GM19438 (cell line): ENCODE results near the gene BRMS1.
"Not testable (repeated sequence)": the region's sequence is repeated elsewhere in the genome, so short reads cannot be mapped to it uniquely, and the experiment has no call there.

Experiments used
- ATAC-seq: cut with Tn5 transposase; IDR thresholded peaks from one replicate; pipeline ENCODE4 v1.9.1; 2021; ENCODE audit warnings: low read depth; ENCODE audit not compliant: unreplicated experiment

The BRMS1 gene

GRCh38 chr11:66326261-66327111, 18.4 kb downstream of the BRMS1 start:
- ATAC-seq = no peak

DNA sequence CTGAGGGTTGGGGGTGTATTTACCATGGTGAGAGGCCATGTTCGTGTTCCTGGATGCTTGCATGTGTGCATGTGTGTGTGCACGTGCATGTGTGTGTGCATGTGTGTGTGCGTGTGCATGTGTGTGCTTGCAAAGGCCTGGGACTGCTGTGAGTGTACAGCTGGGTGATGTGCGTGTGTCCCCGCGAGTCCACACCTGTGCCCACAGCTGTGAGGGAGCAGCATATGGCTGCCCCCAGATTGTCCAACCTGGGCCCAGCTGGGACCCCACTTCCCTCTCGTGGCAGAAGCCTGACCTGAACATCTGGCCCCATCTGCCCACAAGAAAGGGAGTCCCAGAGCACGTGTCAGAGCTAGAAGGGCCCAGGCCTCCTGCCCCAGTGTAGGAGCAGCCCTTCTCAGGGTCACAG, 19.6 kb downstream of the BRMS1 start:
- no peak for ATAC-seq

- no peak for ATAC-seq
Measured at GRCh38 chr11:66324664-66325063, 20.2 kb downstream of the BRMS1 start.

DNA sequence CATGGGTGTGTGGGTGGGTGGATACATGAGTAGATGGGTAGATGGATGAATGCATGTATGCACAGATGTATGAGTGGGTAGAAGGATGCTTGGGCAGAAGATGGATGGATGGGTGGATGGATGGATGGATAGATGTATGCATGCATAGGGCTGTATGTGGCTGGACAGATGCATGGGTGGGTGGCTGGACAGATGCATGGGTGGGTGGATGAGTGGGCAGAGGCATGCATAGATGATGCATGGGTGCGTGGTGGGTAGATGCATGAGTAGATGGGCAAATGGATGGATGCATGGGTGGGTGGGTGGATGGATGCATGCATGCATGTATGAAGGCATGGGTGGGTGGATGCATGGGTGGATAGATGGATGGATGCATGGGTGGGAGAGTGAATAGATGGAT, 21.2 kb downstream of the BRMS1 start:
- no peak for ATAC-seq

DNA sequence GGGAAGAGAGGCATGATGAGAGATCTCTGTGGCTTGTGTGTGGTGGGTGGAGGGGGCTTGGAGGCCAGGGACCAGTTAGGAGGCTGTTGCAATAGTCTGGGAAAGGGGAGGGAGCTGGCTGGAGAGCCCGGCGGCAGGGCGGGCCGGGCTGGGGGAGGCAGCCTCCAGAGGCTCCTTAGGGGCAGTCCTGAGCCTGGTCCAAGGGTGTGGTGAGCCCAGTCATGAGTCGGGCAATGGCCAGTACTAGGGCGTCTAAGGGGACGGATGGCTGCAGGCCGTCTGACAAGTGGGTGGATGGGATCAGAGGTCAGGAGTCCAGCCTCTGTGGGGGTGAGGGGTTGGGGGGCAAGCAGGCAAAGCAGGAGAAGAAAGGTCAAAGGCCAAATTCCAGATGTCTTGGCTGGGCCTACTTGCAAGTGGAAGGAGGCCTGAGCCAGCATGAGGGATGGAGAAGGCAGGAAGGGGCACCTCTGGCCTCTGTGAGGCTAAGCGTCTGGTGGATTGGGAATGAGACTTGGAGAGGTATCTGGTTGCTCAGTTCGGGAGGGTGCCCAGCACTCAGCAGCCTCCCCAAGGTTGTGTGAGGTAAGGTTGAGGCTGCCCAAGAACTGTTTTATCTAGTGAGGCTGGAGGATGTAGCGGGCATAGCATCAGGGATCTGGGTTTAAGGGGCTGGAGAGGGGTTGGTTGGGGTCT, 22.0 kb downstream of the BRMS1 start:
- ATAC-seq = no peak

DNA sequence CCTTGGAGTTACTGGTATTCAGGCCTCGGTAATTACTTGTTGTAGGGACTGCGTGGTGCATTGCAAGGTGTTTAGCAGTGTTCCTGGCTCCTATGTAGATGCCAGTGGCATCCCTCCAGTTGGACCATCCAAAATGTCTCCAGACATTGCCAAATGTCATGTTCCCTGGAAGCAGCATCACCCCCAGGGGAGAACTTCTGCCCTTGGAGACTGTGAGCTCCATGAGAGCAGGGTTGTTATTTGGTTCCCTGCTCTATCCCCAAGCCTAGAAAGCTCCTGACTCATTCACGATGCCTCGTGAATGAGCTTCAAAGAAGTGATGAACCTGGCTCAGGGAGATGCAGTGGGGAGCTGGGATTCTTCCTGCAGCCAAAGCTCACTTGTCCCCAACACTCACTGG, 23.3 kb downstream of the BRMS1 start:
- no peak for ATAC-seq

DNA sequence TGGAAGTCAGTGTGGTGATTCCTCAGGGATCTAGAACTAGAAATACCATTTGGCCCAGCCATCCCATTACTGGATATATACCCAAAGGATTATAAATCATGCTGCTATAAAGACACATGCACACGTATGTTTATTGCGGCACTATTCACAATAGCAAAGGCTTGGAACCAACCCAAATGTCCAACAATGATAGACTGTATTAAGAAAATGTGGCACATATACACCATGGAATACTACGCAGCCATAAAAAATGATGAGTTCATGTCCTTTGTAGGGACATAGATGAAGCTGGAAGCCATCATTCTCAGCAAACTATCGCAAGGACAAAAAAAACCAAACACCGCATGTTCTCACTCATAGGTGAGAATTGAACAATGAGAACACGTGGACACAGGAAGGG, 24.2 kb downstream of the BRMS1 start:
- not testable (repeated sequence) for ATAC-seq

- ATAC-seq = not testable (repeated sequence)
Measured at GRCh38 chr11:66320289-66320688, 24.6 kb downstream of the BRMS1 start.

- no peak for ATAC-seq
Measured at GRCh38 chr11:66318600-66318970, 26.3 kb downstream of the BRMS1 start.

GRCh38 chr11:66317723-66318599, 26.9 kb downstream of the BRMS1 start:
- no peak for ATAC-seq

DNA sequence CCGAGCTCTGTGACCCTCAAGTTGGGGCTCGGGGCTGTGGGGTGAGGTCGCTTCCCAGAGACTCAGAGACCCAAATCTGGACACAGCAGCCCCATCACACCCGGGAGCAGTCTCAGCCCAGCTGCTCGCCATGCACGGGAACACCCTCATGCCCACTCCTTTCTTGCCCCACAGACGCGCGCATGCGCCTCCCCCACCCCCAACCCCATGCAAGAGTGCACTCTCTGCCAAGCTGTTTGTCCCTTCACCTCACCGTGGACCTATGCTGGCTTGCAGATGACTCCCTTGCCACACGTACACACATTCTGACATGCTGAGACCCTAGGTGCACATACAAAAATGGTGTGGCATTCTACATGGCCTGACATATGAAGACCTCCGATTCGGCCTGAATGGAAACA, 27.6 kb downstream of the BRMS1 start:
- ATAC-seq = no peak

DNA sequence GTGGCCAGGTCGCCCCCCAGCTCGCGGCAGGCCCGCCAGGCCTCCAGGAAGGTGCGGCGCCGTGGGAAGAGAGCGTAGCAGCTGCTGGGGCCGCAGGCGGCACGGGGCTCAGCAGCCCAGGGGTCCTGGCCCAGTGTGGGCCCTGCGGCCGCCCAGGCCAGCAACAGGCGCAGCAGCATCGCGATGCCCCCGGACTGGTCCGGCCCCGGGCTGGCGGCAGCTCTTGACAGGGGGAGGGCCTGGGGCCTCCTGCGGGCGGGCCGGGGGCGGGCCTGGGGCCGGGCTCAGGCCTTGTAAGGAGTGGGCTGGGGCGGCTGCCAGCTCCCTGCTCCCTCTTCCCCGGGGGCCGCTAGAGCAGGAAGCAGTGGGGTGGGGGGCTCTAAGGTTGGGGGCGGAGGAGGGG, 28.1 kb downstream of the BRMS1 start, which contains the start of gene CD248:
Gene CD248, minus strand, starts transcription at position 196 of the 403 bp plus-strand sequence. Its CDS starts 17 bp downstream, at position 179.
- ATAC-seq = no peak

DNA sequence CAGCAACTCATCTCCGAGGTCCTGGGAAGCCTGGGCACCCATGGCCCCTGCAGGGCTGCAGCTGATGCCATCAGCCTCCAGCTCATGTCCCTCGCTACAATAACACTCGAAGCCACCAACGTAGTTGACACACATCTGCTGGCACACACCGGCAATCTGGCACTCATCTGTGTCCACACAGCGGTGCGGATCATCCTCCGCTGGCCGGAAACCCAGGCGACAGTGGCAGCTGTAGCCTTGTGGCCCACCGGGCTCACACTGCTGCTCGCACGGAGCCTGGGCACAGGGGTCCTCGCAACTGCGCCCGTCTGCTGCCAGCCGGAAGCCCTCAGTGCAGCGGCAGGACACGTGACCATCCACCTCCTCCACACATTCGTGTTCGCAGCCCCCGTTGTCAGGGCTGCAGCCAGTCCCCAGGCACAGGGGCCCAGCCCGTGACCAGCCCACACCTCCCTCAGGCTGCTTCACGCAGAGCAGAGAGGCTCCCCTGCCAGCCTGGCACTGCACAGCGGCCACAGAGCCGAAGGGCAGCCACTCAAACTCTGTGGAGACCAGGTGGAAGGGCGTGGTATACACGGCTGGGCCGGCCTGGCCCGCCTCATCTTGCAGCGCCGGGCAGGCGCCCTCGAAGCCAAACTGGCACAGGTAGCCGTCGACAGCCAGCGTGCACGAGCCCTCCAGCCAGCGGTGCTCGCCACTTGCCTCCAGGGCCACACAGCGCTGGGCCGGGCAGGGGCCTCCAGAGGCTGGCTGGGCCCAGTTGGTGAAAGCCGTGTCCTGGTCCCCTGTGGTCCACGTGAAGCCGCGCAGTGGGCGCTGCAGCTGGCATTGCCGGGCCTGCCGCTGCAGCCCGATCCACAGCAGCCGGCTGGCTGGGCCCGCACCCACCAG, 28.7 kb downstream of the BRMS1 start:
- ATAC-seq = no peak

- ATAC-seq = no peak
Measured at GRCh38 chr11:66315498-66315885, 29.4 kb downstream of the BRMS1 start.

GRCh38 chr11:66314561-66315497, 30.1 kb downstream of the BRMS1 start:
- no peak for ATAC-seq

GRCh38 chr11:66314186-66314501, 30.8 kb downstream of the BRMS1 start:
- no peak for ATAC-seq

DNA sequence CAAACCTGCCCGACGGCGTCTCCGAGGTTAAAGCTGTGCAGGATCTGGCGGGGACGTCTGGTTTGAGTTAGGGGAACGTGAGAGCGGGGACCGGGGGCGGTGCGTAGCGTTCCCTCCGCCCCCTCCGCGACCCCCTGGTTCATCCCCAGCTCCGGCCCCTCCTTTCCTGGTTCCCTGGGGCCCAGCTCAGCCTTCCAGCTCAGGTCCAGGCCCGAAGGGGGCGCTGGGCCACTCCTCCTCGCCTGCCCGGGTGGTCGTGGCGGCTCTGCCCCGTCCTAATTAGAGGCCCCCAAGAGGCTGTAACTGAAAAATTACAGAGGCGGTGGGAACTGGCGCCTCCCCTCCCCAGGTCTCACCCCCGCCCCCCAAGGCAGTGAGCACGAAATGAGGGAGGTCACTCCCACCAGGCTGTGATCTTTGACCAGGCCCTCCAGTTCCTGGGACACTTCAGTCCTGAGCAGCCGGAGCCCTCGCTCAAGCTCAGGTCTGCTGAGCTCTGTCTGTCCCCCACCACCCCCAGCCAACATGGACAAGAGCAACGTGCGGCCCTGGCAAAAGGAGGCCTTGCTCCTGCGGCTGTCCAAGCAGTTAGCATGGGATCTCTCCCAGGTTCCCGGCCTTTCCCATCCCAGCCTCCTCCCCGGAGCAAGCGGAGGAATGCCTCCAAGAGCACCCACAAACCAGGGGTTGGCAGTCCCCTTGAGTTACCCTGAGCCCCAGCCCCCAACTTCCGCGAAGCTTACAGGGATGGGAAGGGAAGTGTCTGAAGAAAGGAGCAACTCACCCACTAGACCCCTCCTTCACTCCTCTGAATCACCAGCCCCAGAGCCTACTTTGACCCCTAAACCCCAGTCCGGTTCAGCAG, 31.4 kb downstream of the BRMS1 start:
- ATAC-seq = no peak
